BJ (cell line): ENCODE results near the gene TTC28. TPM values are rescaled to one million over a fixed set of nuclear protein-coding genes. Genes with fewer than 3 reads are reported as not detected.
"Not testable (repeated sequence)": the region's sequence is repeated elsewhere in the genome, so short reads cannot be mapped to it uniquely, and the experiment has no call there.

Experiments
- CTCF ChIA-PET: fragments of 350-600 bp; formaldehyde crosslinking; extraction: SDS; loops from one replicate; lab custom pipeline; 2021; ENCODE audit warnings: antibody characterized with exemption, inconsistent platforms; lab: Yijun Ruan, JAX
- POLR2A ChIA-PET: fragments of 300-600 bp; sonication (Branson Sonifier 250); formaldehyde crosslinking; extraction: SDS; loops from one replicate; lab custom pipeline; 2021; ENCODE audit warnings: antibody characterized with exemption; lab: Charles Lee
- DNase-seq: peaks from one replicate; pipeline ENCODE4 v3.0.0-alpha.2; 2011; ENCODE audit warnings: low read depth
- H3K27me3 ChIP-seq: 2 replicates; pipeline ENCODE4 v1.6.0; 2011; ENCODE audit warnings: low read length; ENCODE audit not compliant: control insufficient read depth, insufficient read depth
- H3K36me3 ChIP-seq: 2 replicates; pipeline ENCODE4 v1.5.1; 2011; ENCODE audit warnings: low read length; ENCODE audit not compliant: control insufficient read depth, insufficient read depth
- H3K4me3 ChIP-seq: 2 replicates; pipeline ENCODE4 v1.5.1; 2011; ENCODE audit warnings: low read depth, mild to moderate bottlenecking, control low read depth, low read length
- polyA plus RNA-seq: library from polyadenylated mRNA; depleted of rRNA; stranded (reverse); fragments of >200 nt; gene quantifications from 2 replicates; pipeline ENCODE4 v1.2.3, GENCODE V29; 2011
- TF ChIP-seq, protein P1 (sequence below): IDR thresholded peaks from 2 replicates; pipeline ENCODE4 v1.5.1; 2011; ENCODE audit warnings: low read depth, mild to moderate bottlenecking, control low read depth, inconsistent platforms, low read length, moderate library complexity; ENCODE audit not compliant: insufficient read depth

The TTC28 gene
- polyA plus RNA-seq, 1 experiment, result 8.7 TPM

DNA sequence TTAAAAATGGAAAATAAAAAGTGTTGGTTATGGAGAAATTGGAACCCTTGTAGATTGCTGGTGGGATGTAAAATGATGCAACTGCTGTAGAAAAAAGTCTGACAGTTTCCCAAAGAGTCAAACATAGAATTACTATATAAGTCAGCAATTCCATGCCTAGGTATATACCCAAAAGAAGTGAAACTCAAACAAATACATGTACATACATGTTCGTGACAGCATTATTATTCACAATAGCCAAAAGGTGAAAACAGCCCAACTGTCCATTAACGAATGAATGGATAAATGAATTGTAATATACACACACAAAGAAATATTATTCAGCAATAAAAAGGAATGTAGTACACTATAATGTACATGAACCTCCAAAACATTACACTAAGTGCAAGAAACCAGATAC lies 116.0 kb downstream of the TTC28 start:
- no peak overlapping the region for H3K4me3 ChIP-seq
- H3K27me3 ChIP-seq, result no peaks in the 10 kb centered on the region
- H3K36me3 ChIP-seq, result no peaks in the 10 kb centered on the region
- POLR2A ChIA-PET, result no interaction called here
- CTCF ChIA-PET, result no interaction called here
- no peak for DNase-seq
- TF ChIP-seq, protein P1, sequence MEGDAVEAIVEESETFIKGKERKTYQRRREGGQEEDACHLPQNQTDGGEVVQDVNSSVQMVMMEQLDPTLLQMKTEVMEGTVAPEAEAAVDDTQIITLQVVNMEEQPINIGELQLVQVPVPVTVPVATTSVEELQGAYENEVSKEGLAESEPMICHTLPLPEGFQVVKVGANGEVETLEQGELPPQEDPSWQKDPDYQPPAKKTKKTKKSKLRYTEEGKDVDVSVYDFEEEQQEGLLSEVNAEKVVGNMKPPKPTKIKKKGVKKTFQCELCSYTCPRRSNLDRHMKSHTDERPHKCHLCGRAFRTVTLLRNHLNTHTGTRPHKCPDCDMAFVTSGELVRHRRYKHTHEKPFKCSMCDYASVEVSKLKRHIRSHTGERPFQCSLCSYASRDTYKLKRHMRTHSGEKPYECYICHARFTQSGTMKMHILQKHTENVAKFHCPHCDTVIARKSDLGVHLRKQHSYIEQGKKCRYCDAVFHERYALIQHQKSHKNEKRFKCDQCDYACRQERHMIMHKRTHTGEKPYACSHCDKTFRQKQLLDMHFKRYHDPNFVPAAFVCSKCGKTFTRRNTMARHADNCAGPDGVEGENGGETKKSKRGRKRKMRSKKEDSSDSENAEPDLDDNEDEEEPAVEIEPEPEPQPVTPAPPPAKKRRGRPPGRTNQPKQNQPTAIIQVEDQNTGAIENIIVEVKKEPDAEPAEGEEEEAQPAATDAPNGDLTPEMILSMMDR, result no peak

DNA sequence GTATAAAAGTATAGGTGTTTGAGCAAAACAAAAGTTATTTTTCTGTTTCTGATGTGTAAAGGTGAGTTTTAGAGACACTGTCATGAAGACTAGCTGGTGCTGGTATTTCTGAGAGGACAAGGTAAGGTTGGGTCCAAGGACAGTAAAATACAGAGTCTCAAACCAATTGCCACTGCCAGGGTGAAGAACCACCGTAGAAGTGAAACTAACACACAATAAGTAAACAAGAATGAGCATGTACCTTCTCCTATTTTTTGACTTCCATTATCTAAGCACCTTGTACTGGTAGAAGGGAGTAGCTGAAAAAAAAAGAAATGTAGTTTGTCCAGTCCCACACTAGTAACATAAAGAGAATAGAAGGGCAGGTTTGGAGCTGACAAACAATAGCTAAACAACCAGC lies 117.3 kb downstream of the TTC28 start:
- no peak for DNase-seq
- CTCF ChIA-PET, result no interaction called here
- H3K27me3 ChIP-seq, result no peaks in the 10 kb centered on the region
- TF ChIP-seq, protein P1, result no peak
- no peaks in the 10 kb centered on the region for H3K36me3 ChIP-seq
- no peak overlapping the region for H3K4me3 ChIP-seq
- POLR2A ChIA-PET, result no interaction called here

DNA sequence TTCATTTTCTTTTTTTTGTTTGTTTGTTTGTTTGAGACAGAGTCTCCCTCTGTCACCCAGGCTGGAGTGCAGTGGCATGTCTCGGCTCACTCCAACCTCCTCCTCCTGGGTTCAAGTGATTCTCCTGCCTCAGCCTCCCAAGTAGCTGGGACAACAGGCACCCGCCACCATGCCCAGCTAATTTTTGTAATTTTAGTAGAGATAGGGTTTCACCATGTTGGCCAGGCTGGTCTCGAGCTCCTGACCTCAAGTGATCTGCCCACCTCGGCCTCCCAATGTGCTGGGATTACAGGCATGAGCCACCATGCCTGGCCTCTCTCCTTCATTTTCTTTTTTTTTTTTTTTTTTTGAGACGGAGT lies 118.9 kb downstream of the TTC28 start:
- CTCF ChIA-PET, H3K36me3 ChIP-seq, POLR2A ChIA-PET, H3K4me3 ChIP-seq, H3K27me3 ChIP-seq, DNase-seq: not testable (repeated sequence)

GRCh38 chr22:28560046-28560742 lies 119.4 kb downstream of the TTC28 start:
- TF ChIP-seq, protein P1, result no peak
- DNase-seq, result no peak
- no peaks in the 10 kb centered on the region for H3K27me3 ChIP-seq
- CTCF ChIA-PET, result no interaction called here
- POLR2A ChIA-PET, result no interaction called here
- H3K36me3 ChIP-seq, result no peaks in the 10 kb centered on the region
- no peak overlapping the region for H3K4me3 ChIP-seq

- no peak for DNase-seq
- ChIA-PET POLR2A (no interaction called here), CTCF (no interaction called here)
- no peak overlapping the region for H3K4me3 ChIP-seq
- no peaks in the 10 kb centered on the region for H3K27me3 ChIP-seq
- TF ChIP-seq, protein P1, result no peak
- H3K36me3 ChIP-seq, result no peaks in the 10 kb centered on the region
Observed at GRCh38 chr22:28557184-28557583, 122.5 kb downstream of the TTC28 start.

- CTCF ChIA-PET, H3K4me3 ChIP-seq, POLR2A ChIA-PET, H3K27me3 ChIP-seq, H3K36me3 ChIP-seq, DNase-seq: not testable (repeated sequence)
Observed at GRCh38 chr22:28553108-28553866, 126.4 kb downstream of the TTC28 start.
